ENCODE measurements around the gene NAGA. TPM values are rescaled to one million over a fixed set of nuclear protein-coding genes. Genes with fewer than 3 reads are reported as not detected.

NAGA gene
- polyA plus RNA-seq, 2 of the 4 experiments (the other 2 are of a cell fraction): 6.6 to 8.9 TPM

- POLR2A ChIA-PET: no interaction called here
- DNase-seq (ENCODE audit: low read depth in 1 of 2, low spot score in 1 of 2): no peak
- peaks cover 19% of the 10 kb centered on the region; the same call in 2 of the 3 replicates for H3K9me3 ChIP-seq
- WGBS (ENCODE audit: missing lambda C conversion rate): 65% methylated on average over 4 of the region's 4 CpGs
- TF ChIP-seq PHF8 (IDR thresholded peaks at IDR 0.05; ENCODE audit: borderline replicate concordance, low read depth) (no peak), KDM5A (IDR thresholded peaks at IDR 0.05) (no peak), MAFK (IDR thresholded peaks at IDR 0.05; ENCODE audit: partially characterized antibody) (no peak), HOXB5 (CRISPR knock-in tag; IDR thresholded peaks at IDR 0.05) (no peak), MAX (IDR thresholded peaks at IDR 0.05) (no peak), MAZ (IDR thresholded peaks at IDR 0.05; ENCODE audit: borderline replicate concordance, low read depth, low read length) (no peak), TP53 (CRISPR knock-in tag; IDR thresholded peaks at IDR 0.05) (no peak), CBX2 (IDR thresholded peaks at IDR 0.05; ENCODE audit: borderline replicate concordance, low read depth) (no peak), CHD2 (IDR thresholded peaks at IDR 0.05; ENCODE audit: low read length, partially characterized antibody) (no peak), JUN (IDR thresholded peaks at IDR 0.05) (no peak), CEBPB (IDR thresholded peaks at IDR 0.05) (no peak), TFCP2L1 (CRISPR knock-in tag; IDR thresholded peaks at IDR 0.05) (no peak), POLR2AphosphoS2 (conservative IDR thresholded peaks at IDR 0.05; ENCODE audit: low read length) (no peak), EP300 (IDR thresholded peaks at IDR 0.05) (no peak), KDM1A (IDR thresholded peaks at IDR 0.05; ENCODE audit: low read depth) (no peak)
- H3K27ac ChIP-seq: no peak overlapping the region
- FAIRE-seq: no peak
- no peaks in the 10 kb centered on the region for H3K4me1 ChIP-seq
- H3K4me3 ChIP-seq: no peak overlapping the region
- CTCF ChIA-PET: no interaction called here
- H3K4me2 ChIP-seq: no peak overlapping the region
- no peak for ATAC-seq
Observed at GRCh38 chr22:42013385-42013784, 57.2 kb downstream of the NAGA start.

GRCh38 chr22:42010778-42011177 is 59.8 kb downstream of the NAGA start:
- H3K4me1 ChIP-seq: no peaks in the 10 kb centered on the region
- FAIRE-seq (no peak), ATAC-seq (no peak), DNase-seq (ENCODE audit: low read depth in 1 of 2, low spot score in 1 of 2) (no peak)
- 55% methylated on average over 7 of the region's 7 CpGs for WGBS (ENCODE audit: missing lambda C conversion rate)
- H3K27ac ChIP-seq: no peak overlapping the region
- no peak for TF ChIP-seq ELK1 (IDR thresholded peaks at IDR 0.05; ENCODE audit: low read depth, low read length)
- TF ChIP-seq CTCF (IDR thresholded peaks at IDR 0.05): no peak
- TF ChIP-seq NR3C1 (IDR thresholded peaks at IDR 0.05): no peak
- TF ChIP-seq USF2 (IDR thresholded peaks at IDR 0.05): no peak
- no peak for TF ChIP-seq SREBF2 (IDR thresholded peaks at IDR 0.05)
- TF ChIP-seq EHF (CRISPR knock-in tag; IDR thresholded peaks at IDR 0.05): no peak
- no peak for TF ChIP-seq CBX2 (IDR thresholded peaks at IDR 0.05; ENCODE audit: borderline replicate concordance, low read depth)
- TF ChIP-seq HMGXB4 (CRISPR knock-in tag; IDR thresholded peaks at IDR 0.05; ENCODE audit: borderline replicate concordance): no peak
- TF ChIP-seq RNF2 (IDR thresholded peaks at IDR 0.05; ENCODE audit: borderline replicate concordance, low read depth): no peak
- no peak for TF ChIP-seq TFCP2L1 (CRISPR knock-in tag; IDR thresholded peaks at IDR 0.05)
- peaks cover 19% of the 10 kb centered on the region; the same call in 2 of the 3 replicates for H3K9me3 ChIP-seq
- CTCF ChIA-PET: no interaction called here
- POLR2A ChIA-PET: no interaction called here
- no peak overlapping the region for H3K4me2 ChIP-seq
- H3K4me3 ChIP-seq: no peak overlapping the region

Small RNAs within 50 kb of the gene (small RNA-seq; reads per million reads assigned to genes)
- 0 reads per million in 6 experiments for gene SNORD13P1

Other genes starting within 250 kb of the NAGA start
- 19.4 and 29.3 TPM in 2 replicates for gene SREBF2, start 237.7 kb downstream of the NAGA start, polyA plus RNA-seq (2011; rRNA removed)
- gene SREBF2, start 237.7 kb downstream of the NAGA start, polyA plus RNA-seq (2017; fragmentation: RNase III; extraction: RNeasy Plus Mini Kit Qiagen cat#74134 plus additional on column Dnase treatment): 21.0 to 30.8 TPM (median 29.7 TPM) in 3 replicates
- gene SHISA8, start 155.7 kb downstream of the NAGA start, polyA plus RNA-seq (2011; rRNA removed): not detected in 2 replicates
- gene SHISA8, start 155.7 kb downstream of the NAGA start, polyA plus RNA-seq (2017; fragmentation: RNase III; extraction: RNeasy Plus Mini Kit Qiagen cat#74134 plus additional on column Dnase treatment): 0.14 to 0.15 TPM (median 0.15 TPM) in 3 replicates
- gene TNFRSF13C, start 144.0 kb downstream of the NAGA start, polyA plus RNA-seq (2011; rRNA removed): 0.18 and 0.29 TPM in 2 replicates
- 0.24 to 0.35 TPM (median 0.26 TPM) in 3 replicates for gene TNFRSF13C, start 144.0 kb downstream of the NAGA start, polyA plus RNA-seq (2017; fragmentation: RNase III; extraction: RNeasy Plus Mini Kit Qiagen cat#74134 plus additional on column Dnase treatment)
- gene CENPM, start 123.7 kb downstream of the NAGA start, polyA plus RNA-seq (2011; rRNA removed): 22.3 and 23.9 TPM in 2 replicates
- gene CENPM, start 123.7 kb downstream of the NAGA start, polyA plus RNA-seq (2017; fragmentation: RNase III; extraction: RNeasy Plus Mini Kit Qiagen cat#74134 plus additional on column Dnase treatment): 34.7 to 40.1 TPM (median 36.5 TPM) in 3 replicates
- 1.3 and 1.7 TPM in 2 replicates for gene SEPTIN3, start 101.4 kb downstream of the NAGA start, polyA plus RNA-seq (2011; rRNA removed)
- gene SEPTIN3, start 101.4 kb downstream of the NAGA start, polyA plus RNA-seq (2017; fragmentation: RNase III; extraction: RNeasy Plus Mini Kit Qiagen cat#74134 plus additional on column Dnase treatment): 0.84 to 1.3 TPM (median 1.1 TPM) in 3 replicates
- 0.08 and 0.14 TPM in 2 replicates for gene WBP2NL, start 72.0 kb downstream of the NAGA start, polyA plus RNA-seq (2011; rRNA removed)
- gene WBP2NL, start 72.0 kb downstream of the NAGA start, polyA plus RNA-seq (2017; fragmentation: RNase III; extraction: RNeasy Plus Mini Kit Qiagen cat#74134 plus additional on column Dnase treatment): 0.08 to 0.12 TPM (median 0.10 TPM) in 3 replicates
- gene PHETA2, start 3.4 kb upstream of the NAGA start, polyA plus RNA-seq (2011; rRNA removed): 0.03 TPM in 1 of 2 replicates, not detected in the other
- 0.04 TPM in 1 of 3 replicates, not detected in the others for gene PHETA2, start 3.4 kb upstream of the NAGA start, polyA plus RNA-seq (2017; fragmentation: RNase III; extraction: RNeasy Plus Mini Kit Qiagen cat#74134 plus additional on column Dnase treatment)
- gene SMDT1, start 8.9 kb upstream of the NAGA start, polyA plus RNA-seq (2011; rRNA removed): 26.7 and 27.1 TPM in 2 replicates
- 23.9 to 29.7 TPM (median 25.3 TPM) in 3 replicates for gene SMDT1, start 8.9 kb upstream of the NAGA start, polyA plus RNA-seq (2017; fragmentation: RNase III; extraction: RNeasy Plus Mini Kit Qiagen cat#74134 plus additional on column Dnase treatment)
- 70.7 and 99.0 TPM in 2 replicates for gene NDUFA6, start 20.0 kb upstream of the NAGA start, polyA plus RNA-seq (2011; rRNA removed)
- gene NDUFA6, start 20.0 kb upstream of the NAGA start, polyA plus RNA-seq (2017; fragmentation: RNase III; extraction: RNeasy Plus Mini Kit Qiagen cat#74134 plus additional on column Dnase treatment): 79.1 to 81.4 TPM (median 79.6 TPM) in 3 replicates
- 0.59 and 0.79 TPM in 2 replicates for gene CYP2D6, start 60.0 kb upstream of the NAGA start, polyA plus RNA-seq (2011; rRNA removed)
- 0.63 to 1.0 TPM (median 0.91 TPM) in 3 replicates for gene CYP2D6, start 60.0 kb upstream of the NAGA start, polyA plus RNA-seq (2017; fragmentation: RNase III; extraction: RNeasy Plus Mini Kit Qiagen cat#74134 plus additional on column Dnase treatment)
- 16.5 and 17.1 TPM in 2 replicates for gene TCF20, start 199.8 kb upstream of the NAGA start, polyA plus RNA-seq (2011; rRNA removed)
- 11.6 to 12.5 TPM (median 11.9 TPM) in 3 replicates for gene TCF20, start 199.8 kb upstream of the NAGA start, polyA plus RNA-seq (2017; fragmentation: RNase III; extraction: RNeasy Plus Mini Kit Qiagen cat#74134 plus additional on column Dnase treatment)

All from A549 (cell line).